Right atrium auricular region (tissue), 2 donors: ENCODE data around the gene WWOX. TPM values are rescaled to one million over a fixed set of nuclear protein-coding genes. Genes with fewer than 3 reads are reported as not detected.

Experiments used
- DNase-seq: peaks from one replicate; pipeline ENCODE4 v3.0.0-alpha.2; 2019; ENCODE audit warnings: low spot score
- H3K27ac ChIP-seq, 2 donors: fragments of 200-600 bp; sonication (generic); 1 replicate in 1 of 2; 2 replicates in 1 of 2; pipeline ENCODE4 v1.5.1; 2016 to 2019
- H3K27me3 ChIP-seq, 2 donors: fragments of 200-600 bp; sonication (generic); one replicate each; pipeline versions ENCODE4 v1.5.1 to v1.6.0; 2017 to 2019
- H3K36me3 ChIP-seq: fragments of 200-600 bp; sonication (generic); one replicate; pipeline ENCODE4 v1.5.1; 2016
- H3K4me1 ChIP-seq, 2 donors: fragments of 200-600 bp; sonication (generic); one replicate each; pipeline versions ENCODE4 v1.5.1 to v1.6.0; 2017 to 2019
- H3K4me3 ChIP-seq, 2 donors: fragments of 200-600 bp; sonication (generic); 1 replicate in 1 of 2; 2 replicates in 1 of 2; pipeline ENCODE4 v1.5.1; 2017 to 2019; ENCODE audit warnings: mild to moderate bottlenecking in 1 of 2, moderate library complexity in 1 of 2
- H3K9me3 ChIP-seq, 2 donors: fragments of 200-600 bp; sonication (generic); one replicate each; pipeline ENCODE4 v1.5.1; 2019
- CTCF ChIP-seq, 2 donors: fragments of 200-600 bp; sonication (generic); IDR thresholded peaks; one replicate each; pipeline ENCODE4 v1.5.1; 2019; ENCODE audit warnings: antibody characterized with exemption in 2 of 2
- total RNA-seq, 2 donors: library from RNA; depleted of rRNA; stranded (reverse); fragments of >200 nt; gene quantifications; one replicate each; pipeline ENCODE4 v1.1.0, GENCODE V29; 2016

The WWOX gene
- total RNA-seq, 2 donors from 2014 or later: 14.8 to 20.8 TPM

- no peak overlapping the region for H3K27ac ChIP-seq
- no peak overlapping the region for H3K4me3 ChIP-seq
- no peak for DNase-seq
- no peaks in the 10 kb centered on the region for H3K27me3 ChIP-seq
- H3K4me1 ChIP-seq: no peaks in the 10 kb centered on the region
- H3K36me3 ChIP-seq: no peaks in the 10 kb centered on the region
- no peaks in the 10 kb centered on the region for H3K9me3 ChIP-seq
- TF ChIP-seq CTCF (IDR thresholded peaks at IDR 0.05): no peak
Measured at GRCh38 chr16:78292844-78293380, 193.5 kb downstream of the WWOX start.

GRCh38 chr16:78294538-78295225 lies 195.2 kb downstream of the WWOX start:
- H3K4me3 ChIP-seq: no peak overlapping the region
- H3K9me3 ChIP-seq: no peaks in the 10 kb centered on the region
- DNase-seq: no peak
- H3K27me3 ChIP-seq: no peaks in the 10 kb centered on the region
- H3K36me3 ChIP-seq: no peaks in the 10 kb centered on the region
- TF ChIP-seq CTCF (IDR thresholded peaks at IDR 0.05): no peak
- no peaks in the 10 kb centered on the region for H3K4me1 ChIP-seq
- H3K27ac ChIP-seq: no peak overlapping the region

GRCh38 chr16:78297066-78297666 lies 197.7 kb downstream of the WWOX start:
- no peaks in the 10 kb centered on the region for H3K27me3 ChIP-seq
- no peaks in the 10 kb centered on the region for H3K36me3 ChIP-seq
- no peak overlapping the region for H3K4me3 ChIP-seq
- H3K9me3 ChIP-seq: no peaks in the 10 kb centered on the region
- no peak for DNase-seq
- no peak overlapping the region for H3K27ac ChIP-seq
- no peaks in the 10 kb centered on the region for H3K4me1 ChIP-seq
- TF ChIP-seq CTCF (IDR thresholded peaks at IDR 0.05): no peak

- no peaks in the 10 kb centered on the region for H3K36me3 ChIP-seq
- no peak for DNase-seq
- H3K27ac ChIP-seq: no peak overlapping the region
- no peaks in the 10 kb centered on the region for H3K27me3 ChIP-seq
- H3K4me1 ChIP-seq: no peaks in the 10 kb centered on the region
- H3K4me3 ChIP-seq: no peak overlapping the region
- no peaks in the 10 kb centered on the region for H3K9me3 ChIP-seq
- TF ChIP-seq CTCF (IDR thresholded peaks at IDR 0.05): no peak
Measured at GRCh38 chr16:78298986-78299385, 199.5 kb downstream of the WWOX start.

- Histone ChIP-seq H3K27me3 (no peaks in the 10 kb centered on the region), H3K4me1 (no peaks in the 10 kb centered on the region), H3K9me3 (no peaks in the 10 kb centered on the region), H3K4me3 (no peak overlapping the region), H3K36me3 (no peaks in the 10 kb centered on the region), H3K27ac (no peak overlapping the region)
- no peak for DNase-seq
- TF ChIP-seq CTCF (IDR thresholded peaks at IDR 0.05): no peak
Measured at GRCh38 chr16:78300469-78300868, 201.0 kb downstream of the WWOX start.
